GM19438 (cell line): ENCODE measurements around the gene PRKD2.

Experiments used
- ATAC-seq: cut with Tn5 transposase; IDR thresholded peaks from one replicate; pipeline ENCODE4 v1.9.1; 2021; ENCODE audit warnings: low read depth; ENCODE audit not compliant: unreplicated experiment

PRKD2 gene

DNA sequence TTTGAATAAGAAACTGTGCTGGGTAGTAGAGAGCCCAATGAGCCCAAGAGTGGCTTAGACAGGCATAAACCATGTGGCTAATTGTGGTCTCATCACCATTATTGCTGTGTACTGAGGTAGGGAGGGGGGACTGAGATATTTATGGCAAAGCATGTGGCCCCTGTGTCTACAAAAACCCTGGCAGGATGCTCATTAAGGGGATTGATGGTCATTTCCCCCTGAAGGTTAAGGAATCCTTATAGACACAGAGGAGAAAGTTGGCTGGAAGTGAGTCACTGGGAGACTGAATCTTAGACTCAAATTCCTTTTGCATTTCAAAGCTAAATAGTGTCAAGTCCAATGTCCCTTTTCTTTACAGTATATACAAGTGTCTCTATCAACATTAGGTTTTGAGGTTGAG lies 46.1 kb downstream of the PRKD2 start:
- no peak for ATAC-seq

DNA sequence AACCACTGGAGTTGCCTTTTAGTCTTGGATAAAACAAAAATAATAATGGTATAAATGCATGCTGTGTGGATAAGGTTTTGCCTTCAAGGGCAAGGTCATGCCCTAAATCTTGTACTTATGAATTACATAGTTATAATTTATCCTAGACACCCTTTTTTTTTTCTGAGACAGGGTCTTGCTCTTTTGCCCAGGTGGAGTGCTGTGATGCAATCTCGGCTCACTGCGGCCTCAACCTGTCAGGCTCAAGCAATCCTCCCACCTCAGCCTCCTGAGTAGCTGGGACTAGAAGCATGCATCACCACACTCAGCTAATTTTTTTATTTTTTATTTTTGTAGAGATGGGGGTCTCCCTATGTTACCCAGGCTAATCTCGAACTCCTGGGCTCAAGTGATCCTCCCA lies 48.3 kb downstream of the PRKD2 start:
- ATAC-seq, result no peak

DNA sequence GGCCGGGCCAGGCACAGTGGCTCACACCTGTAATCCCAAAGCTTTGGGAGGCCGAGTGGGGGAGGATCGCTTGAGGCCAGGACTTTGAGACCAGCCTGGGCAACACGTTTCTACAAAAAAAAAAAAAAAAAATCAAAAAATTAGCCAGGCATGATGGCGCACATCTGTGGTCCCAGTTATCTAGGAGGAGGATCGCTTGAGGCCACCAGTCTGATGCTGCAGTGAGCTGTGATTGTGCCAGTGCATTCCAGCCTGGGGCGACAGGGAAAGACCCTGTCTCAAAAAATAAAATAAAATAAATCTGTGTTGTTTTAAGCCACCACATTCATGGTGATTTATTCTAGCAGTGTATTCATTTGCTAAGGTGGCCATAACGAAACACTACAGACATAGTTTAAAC lies 51.8 kb downstream of the PRKD2 start:
- ATAC-seq, result no peak

DNA sequence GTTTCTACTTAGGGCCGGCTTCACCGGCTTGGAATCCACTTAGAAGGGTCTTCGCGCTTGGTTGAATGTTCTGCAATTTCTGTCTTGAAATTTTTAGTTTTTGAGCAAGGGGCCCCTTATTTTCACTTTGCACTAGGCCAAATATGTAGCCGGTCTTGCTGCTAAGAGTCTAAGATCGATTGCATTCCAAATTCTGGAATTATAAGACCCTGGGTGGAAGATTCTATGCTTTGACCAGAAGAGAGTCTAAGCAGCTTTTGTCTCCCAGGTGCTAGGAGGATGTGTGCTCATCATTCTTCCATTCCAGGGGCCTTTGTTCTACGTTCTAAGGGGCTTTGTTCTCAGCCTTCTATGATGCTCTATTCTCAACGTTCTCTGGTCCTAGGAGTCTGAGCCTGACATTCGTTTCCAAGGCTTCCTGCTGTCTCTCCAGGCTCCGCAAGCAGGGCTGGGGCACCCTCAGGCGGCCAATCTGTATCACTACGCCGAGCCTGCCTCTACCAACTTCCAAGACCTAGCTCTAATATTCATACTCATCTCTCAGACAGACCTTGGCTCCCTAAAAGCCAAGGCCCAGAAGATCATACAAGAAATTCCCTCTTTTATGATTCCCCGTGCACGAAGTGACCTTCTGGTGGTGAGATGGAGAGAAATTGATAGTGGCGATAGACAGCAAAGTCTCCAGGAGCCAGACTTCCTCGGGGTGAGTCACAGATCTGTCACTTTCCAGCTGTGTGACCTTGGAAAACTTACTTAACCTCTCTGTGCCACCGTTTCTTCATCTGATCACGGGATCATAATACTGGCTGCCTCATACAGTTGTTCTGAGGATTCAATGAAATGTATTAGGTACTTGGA lies 55.0 kb downstream of the PRKD2 start:
- ATAC-seq, result no peak

DNA sequence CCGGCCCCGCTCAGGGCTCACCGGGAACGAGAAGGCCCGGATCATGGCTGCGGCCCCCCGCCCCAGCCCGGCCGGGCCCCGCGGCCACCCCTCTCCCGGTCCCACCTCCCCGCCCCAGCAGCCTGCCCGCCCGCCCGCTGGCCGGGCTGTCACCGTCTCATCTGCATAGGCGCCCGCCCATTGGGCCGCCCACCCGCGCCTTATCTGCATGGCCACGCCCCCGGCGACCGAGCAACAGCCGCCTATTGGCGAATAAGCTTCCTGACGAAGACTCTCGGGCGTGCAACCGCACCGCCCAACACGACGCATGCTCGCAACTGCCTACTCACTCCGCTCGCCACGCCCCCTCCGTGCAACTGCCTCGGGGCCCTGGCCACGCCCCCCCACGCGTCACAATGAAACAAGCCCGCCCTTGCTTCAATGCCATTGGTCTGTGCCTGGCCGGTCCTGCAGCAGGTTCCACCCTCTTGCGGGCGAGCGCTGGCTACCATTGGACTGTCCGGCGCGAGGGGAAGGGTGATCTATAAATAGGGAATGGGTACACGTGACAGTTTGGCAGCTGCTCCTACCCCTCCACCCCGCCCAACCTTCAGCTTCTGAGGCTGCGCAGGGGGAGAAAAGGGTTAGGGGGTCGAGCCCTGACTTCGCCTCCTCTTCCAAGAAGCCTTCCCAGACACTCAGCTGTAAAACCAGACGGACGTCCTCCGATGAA lies 55.7 kb downstream of the PRKD2 start, which contains the start of gene DACT3:
Gene DACT3 (minus strand): TSS at position 163 of the 712 bp plus-strand sequence. CDS start 118 bp downstream, at position 45.
- peak; percentile 89 for ATAC-seq

DNA sequence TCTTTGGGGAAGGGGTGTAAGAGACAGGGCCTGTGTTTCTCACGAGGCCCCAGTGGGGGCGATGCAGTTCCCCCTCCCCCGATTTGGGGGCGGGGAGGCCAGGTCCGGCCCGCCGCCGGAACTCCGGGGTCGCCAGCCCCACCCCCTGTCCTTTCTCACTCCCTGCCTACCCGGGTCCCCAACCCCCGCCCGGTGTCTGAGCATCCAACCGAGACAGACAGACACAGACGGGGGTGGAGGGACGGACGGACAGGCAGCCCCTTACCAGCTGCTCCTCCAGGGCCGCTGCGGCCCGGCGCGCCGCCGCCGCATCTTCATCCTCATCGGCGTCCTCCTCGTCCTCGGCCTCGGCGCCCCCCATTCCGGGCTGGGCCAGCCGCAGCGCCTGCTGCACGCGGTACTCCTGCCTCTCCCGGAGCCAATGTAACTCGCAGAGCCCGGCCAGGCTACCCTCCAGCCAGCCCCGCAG lies 56.3 kb downstream of the PRKD2 start:
- peak; percentile 19 for ATAC-seq

DNA sequence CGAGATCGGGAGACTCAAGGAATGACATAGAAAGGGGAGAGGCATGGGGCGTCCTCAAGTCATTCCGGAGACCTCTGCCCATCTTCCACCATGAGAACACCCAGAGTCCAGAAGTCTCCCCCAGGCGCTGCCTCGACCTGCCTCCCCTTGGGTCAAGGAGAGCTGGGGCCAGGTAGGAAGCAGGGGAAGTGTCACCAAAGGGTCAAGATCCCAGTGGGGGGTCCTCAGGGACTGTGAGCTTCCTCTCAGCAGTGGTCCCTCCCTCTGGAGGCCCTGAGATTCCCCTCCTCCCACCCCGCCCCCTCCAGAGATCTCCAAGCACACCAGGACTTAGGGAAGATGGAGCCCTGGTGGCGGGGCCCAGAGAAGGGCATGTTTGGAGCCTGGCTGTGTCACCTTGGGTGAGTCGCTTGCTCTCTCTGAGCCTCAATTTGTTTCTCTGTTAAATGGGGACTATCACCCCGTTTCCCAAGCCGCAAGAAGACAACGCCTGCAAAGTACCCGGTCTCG lies 56.9 kb downstream of the PRKD2 start:
- ATAC-seq, result no peak

DNA sequence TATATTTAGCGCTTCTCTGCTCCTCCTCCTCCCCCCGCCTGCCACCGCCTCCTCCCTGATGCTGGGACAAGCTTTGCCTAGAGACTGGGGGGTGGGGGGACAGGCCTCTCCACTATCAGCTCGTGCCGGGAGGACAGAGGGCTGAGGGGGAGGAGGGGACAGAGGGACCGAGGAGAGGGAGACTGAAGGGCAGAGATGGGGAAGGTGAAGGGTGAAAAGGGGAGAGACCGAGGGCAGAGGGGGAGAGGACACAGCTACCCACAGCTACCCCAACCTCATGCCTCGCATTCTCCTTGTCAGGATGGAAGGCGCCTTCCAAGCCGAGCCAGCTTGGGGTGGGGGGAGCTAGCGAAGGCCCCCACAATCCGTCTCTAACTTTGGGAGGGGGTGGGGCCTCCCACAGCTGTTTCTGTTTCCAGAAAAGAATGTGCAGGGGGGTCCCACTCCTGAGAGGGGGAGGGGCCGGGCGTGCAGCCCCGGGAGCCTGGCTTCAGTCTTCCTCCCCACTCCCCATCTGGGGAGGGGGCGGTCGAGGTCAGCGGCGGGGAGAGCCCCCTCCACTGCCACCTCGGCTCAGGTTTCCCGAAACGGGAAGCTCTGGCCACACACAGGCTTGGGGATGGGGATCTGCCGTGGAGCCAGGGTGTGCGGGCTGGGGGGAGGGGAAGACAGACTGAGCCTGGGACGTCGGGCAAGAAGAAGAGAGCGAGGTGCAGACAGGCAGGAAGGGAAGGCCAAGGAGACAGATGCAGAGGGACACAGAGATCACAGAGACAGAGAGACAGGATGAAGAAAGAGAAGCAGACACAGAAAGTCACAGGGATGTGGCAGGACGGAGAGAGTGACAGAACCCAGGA lies 57.5 kb downstream of the PRKD2 start:
- ATAC-seq, result no peak

DNA sequence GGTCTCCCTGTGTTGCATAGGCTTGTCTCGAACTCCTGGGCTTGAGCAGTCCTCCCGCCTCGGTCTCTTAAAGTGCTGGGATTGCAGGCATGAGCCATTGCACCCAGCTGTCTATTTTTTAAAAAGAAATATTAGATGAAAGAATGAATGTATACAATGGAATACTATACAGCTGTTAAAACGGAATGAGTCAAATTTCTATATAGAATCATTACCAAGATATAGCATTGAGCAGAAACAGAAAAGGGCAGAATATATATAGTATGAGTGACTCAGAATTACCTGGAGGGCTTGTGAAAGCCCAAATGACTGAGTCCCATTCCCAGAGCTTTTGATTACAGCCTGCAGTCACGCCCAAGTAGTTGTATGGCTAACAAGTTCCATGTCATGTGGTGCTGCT lies 60.4 kb downstream of the PRKD2 start:
- ATAC-seq, result no peak

DNA sequence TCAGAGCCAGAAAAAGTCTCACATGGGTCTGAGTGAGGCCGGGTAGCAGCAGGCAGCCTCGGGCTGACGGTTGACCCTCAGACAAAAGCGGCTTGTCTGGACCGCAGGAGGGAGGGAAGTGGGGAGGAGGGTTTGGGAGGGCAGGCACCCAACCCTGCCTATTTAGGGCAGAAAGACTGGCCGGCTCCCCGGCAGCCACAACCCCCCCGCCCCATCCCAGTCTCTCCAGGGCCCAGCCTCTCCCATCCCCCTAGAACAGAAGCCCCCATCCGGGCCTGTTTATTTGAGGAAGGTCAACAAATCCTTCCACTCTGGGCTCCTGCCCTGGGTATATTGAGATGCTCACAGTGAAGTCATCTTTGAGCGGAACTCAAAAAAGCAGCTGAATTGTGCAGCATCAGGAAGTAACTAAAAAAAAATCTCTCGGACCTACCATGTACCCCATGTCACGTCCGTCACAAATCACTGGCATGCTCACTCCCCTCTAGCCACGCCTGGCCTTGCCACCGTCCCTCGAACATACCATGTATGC lies 62.2 kb downstream of the PRKD2 start:
- no peak for ATAC-seq

DNA sequence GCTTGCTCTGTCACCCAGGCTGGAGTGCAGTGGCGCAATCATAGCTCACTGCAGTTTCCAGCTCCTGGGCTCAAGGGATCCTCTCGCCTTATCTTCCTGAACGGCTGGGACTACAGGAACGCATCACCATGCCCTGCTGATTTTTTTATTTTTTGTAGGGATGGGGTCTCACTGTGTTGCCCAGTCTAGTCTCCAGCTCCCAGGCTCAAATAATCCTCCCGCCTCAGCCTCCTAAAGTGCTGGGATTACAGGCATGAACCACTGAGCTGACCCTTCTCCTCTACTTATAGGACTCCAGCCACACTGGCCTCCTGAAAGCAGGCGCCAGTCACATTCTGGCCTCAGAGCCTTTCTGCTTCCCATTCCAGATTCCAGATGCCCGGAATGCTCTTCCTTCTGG lies 66.5 kb downstream of the PRKD2 start:
- no peak for ATAC-seq

DNA sequence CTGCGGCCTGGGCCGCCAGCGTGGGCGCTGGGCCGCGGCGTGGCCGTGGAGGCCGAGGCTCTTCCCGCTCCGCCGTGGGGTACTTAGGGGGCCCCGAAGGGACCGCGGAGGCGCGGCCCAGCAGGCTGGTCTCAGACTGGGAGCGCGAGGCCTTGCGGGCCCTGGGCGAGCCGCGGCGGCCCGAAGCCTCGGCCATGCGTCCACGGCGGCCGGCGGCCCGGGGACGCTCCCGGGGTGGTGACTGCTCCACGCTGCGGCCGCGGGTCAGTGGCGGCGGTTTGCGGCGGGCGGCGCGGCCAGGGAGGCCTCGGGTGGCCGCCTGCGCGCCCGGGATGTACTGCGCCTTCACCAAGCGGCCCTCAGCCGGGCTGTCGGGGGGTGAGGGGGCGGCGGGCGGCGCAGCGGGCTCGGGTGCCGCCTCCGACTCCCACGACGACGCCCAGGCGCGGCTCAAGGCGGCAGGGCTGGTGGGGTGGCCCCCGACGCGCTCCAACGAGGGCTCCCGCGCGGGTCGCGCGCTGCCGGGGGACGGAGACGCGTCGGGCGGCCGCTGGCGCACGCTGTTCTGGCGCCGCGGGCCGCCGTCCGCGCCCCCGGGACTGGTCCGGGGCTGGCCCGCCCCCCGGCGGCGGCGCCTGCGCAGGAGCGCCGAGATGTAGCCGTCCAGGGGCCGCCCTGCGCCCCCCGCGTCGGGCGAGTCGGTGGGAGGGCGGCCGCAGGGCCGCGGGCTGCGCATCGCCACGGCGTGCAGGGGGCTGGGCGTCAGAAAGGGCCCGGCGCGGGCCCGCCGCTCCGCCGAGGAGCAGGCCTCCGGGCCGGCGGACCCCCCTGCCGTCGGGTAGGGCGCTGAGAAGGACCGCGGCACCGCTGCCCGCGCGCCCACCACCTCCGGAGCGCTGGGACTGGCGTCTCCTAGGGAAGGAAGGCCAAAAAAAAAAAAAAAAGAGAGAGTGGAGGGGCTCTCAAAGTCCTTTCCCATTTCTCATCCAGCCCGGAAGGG lies 67.7 kb downstream of the PRKD2 start:
- ATAC-seq, result no peak

DNA sequence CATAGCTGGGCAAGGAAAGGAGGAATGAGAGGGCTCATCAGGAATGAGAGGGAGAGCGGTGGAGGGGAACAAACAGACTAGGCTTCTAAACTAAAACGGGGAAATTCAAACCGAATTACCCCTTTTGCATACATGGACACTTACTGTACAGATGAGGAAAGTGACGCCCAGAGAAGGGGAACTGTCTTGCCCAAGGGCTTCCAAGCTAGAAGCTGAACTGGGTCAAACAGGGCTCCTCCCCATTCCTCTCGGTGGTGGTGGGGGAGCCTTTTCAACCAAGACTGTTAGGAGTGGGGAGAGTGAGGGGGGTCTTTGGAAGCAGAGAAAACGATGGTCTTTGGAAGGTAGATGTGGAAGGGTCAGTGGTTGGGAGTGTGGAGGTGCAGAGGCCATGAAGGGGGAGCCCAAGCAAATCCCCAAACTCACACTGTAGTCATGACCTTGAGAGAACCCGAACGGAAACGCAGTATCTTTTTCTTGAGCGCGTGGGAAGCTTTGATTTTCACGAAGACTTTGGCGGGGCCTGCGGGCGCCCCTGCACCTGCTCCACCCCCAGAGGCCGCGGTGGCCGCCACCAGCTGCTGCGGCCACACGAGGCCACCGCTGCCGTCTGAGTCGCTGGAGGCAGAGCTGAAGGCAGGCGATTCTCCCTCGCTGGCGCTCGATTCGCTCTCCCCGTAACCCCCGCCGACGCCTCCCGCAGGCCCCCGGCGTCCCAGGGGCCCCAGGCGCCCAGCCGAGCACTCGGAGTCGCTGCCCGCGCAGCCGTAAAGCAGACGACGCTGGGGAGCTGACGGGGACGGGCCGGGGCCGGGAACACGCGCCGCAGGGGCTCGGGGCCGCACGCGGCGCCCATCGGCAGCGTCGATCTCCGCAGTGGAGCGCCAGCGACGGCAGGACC lies 68.6 kb downstream of the PRKD2 start:
- ATAC-seq, result no peak

DNA sequence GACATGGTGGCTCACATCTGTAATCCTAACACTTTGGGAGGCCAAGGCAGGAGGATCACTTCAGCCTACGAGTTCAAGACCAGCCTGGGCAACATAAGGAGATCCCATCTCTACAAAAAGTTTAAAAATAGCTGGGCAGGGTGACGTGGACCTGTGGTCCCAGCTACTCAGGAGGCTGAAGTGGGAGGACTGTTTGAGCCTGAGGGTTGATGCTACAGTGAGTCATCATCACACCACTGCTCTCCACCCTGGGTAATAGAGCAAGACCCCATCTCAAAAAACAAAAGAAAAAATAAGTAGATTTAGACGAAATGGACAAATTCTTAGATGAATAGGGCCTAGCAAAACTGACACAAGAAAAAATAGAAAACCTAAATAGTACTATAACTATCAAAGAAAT lies 70.5 kb downstream of the PRKD2 start:
- ATAC-seq, result no peak

DNA sequence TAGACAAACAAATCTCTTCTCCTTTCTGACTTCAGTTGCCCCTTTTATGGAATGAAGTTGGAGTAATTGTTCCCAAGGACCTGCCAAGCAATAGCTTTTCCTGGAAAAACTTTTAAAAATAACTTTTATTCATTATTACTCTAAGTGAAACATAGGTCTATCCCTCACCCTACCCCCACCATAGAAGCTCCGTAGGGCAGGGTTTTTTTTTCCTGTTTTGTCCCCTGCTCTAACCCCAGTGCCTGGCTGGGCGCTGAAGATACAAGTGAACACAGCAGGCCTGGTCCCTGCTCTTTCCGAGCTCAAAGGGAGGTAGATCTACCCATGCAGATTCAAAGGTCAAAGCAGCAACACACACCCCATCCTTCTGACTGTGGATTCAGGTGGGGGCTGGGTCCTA lies 72.2 kb downstream of the PRKD2 start:
- ATAC-seq, result no peak

DNA sequence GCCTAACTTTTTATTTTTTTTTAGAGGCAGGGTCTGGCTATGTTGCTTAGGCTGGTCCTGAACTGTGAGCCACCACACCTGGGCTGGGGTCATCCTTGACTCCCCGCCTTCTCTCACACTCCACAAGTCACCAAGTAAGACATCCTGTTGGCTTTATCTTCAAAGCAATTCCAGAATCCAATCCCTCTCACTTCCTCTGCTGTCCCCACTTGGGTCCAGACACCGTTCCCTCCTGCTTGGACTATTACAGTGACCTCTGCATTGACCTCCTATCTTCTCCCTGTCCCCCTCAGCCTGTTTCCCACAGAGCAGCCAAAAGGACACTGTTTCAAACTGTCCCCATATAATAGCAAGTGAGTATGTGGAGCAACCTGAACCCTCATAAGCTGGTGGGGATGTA lies 76.3 kb downstream of the PRKD2 start:
- no peak for ATAC-seq

DNA sequence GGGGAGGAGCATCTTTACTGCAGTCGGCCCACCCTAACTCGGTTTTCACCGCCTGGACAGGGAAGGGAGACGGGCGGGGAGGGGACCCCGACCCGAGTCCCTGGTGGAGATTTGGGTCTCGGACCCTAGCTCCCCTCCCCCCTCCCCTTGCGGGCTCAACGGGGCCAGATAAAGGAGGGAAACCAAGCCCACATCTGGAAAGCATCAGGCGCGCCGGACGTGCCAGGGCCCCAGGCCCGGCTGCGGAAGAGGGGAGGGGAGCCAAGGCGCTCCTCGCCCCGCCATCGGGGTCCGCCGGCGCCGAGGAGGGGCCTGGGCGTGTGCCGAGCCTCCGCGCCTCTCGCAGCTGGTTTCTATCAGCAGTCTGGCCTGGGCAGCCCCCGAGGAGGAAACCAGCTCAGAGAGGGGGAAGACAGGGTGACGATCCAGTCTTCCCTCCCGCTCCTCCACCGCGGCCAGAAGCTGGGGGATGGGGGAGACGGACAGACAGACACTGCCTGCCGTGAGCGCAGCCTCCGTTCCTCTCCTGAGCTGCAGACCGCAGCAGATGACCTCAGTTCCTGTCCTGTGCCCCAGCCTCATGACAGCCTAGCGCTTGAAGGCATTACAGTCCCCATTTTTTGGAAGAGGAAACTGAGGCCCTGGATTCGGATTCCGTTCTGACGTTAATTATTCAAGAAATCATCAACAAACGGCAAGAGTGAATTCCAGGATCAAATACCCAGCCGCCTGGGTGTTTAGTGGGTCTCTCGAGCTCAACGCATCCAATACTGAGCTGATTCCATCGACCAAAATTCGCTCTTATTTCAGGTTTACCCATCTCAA lies 77.3 kb downstream of the PRKD2 start:
- ATAC-seq, result no peak
